Measurements from ENCODE around the gene POTEG. TPM values are rescaled to one million over a fixed set of nuclear protein-coding genes. Genes with fewer than 3 reads are reported as not detected.

POTEG gene
- not detected in 2 replicates for total RNA-seq

DNA sequence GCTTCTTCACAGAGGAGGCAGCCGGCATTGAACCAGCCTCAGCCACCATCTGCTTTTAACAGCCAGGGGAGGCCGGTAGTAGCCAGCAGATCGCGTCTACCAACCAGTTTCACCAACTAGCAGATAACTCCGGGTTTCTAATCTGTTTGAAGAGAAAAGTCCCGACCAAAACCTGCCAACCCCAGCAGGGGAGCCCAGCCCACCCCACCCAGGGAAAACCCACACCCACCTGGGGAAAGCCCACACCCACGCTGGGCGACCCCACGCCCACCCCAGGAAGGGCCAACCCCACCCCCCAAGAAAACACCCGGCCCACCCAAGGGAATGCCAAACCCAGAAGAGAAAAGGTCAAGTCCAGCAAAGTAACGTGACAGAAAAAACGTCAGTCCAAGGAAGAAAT is at the start of gene POTEG:
Gene POTEG, minus strand, starts transcription at position 101 of the 400 bp plus-strand sequence. Its CDS starts 52 bp downstream, at position 49.

Small RNA genes lying within 50 kb of the gene (small RNA-seq; reads per million reads assigned to genes)
- not detected for gene RNU6-1268P

Data from articular chondrocyte of knee joint (primary cell).